H1 (cell line): ENCODE measurements around the gene KLF8. TPM values are rescaled to one million over a fixed set of nuclear protein-coding genes. Genes with fewer than 3 reads are reported as not detected.

ENCODE experiments used
- CTCF ChIA-PET: fragments of 300-600 bp; sonication (Branson Sonifier 250); formaldehyde crosslinking; loops from one replicate; lab custom pipeline; 2021; ENCODE audit not compliant: partially characterized antibody; lab: Charles Lee
- POLR2A ChIA-PET: fragments of 300-600 bp; sonication (Branson Sonifier 250); formaldehyde crosslinking; loops from one replicate; lab custom pipeline; 2021; ENCODE audit warnings: inconsistent platforms; ENCODE audit not compliant: partially characterized antibody; lab: Charles Lee
- DNase-seq, 2 experiments: peaks; one replicate each; pipeline versions ENCODE4 v3.0.0 to v3.0.0-alpha.2; 2010 to 2022; ENCODE audit warnings: low spot score in 2 of 2, low read depth in 1 of 2, mixed read lengths in 1 of 2
- FAIRE-seq: peaks from 2 replicates; lab custom pipeline; 2011; peaks lifted over from hg19 to GRCh38; lab: Jason Lieb, UNC
- H2AFZ ChIP-seq: 2 replicates; pipeline ENCODE4 v1.8.1; 2012; ENCODE audit warnings: low read length, inconsistent platforms
- H2AK5ac ChIP-seq: 2 replicates; pipeline ENCODE4 v1.6.1; 2013; ENCODE audit warnings: low read depth, low read length
- H2BK120ac ChIP-seq: replicated peaks from 2 replicates; pipeline ENCODE3; 2013; ENCODE audit warnings: low read depth, low read length, inconsistent platforms
- H2BK12ac ChIP-seq: 2 replicates; pipeline ENCODE4 v1.6.1; 2013; ENCODE audit warnings: low read depth, low read length
- H2BK15ac ChIP-seq: 2 replicates; pipeline ENCODE4 v1.6.1; 2013; ENCODE audit warnings: low read length
- H2BK20ac ChIP-seq: 2 replicates; pipeline ENCODE4 v1.6.1; 2013; ENCODE audit warnings: low read length
- H2BK5ac ChIP-seq: 2 replicates; pipeline ENCODE4 v1.6.1; 2013; ENCODE audit warnings: low read depth, low read length
- H3K14ac ChIP-seq: 2 replicates; pipeline ENCODE4 v1.6.1; 2013; ENCODE audit warnings: inconsistent platforms; ENCODE audit not compliant: insufficient read length
- H3K18ac ChIP-seq: 2 replicates; pipeline ENCODE4 v1.6.1; 2013; ENCODE audit warnings: low read length; ENCODE audit errors: extremely low read depth
- H3K23ac ChIP-seq: 2 replicates; pipeline ENCODE4 v1.6.1; 2013; ENCODE audit warnings: inconsistent platforms; ENCODE audit not compliant: insufficient read length
- H3K23me2 ChIP-seq: 2 replicates; pipeline ENCODE4 v1.6.1; 2013; ENCODE audit warnings: low read depth, low read length
- H3K27ac ChIP-seq: 2 replicates; pipeline ENCODE4 v1.6.1; 2011; ENCODE audit warnings: low read depth, low read length, inconsistent platforms
- H3K27me3 ChIP-seq, 4 experiments: replicated peaks in 1 of 4; 1 replicate in 1 of 4; 2 replicates in 3 of 4; pipeline versions ENCODE4 v1.6.1 to v1.8.1; 2011 to 2013; ENCODE audit warnings: low read length in 3 of 4, mild to moderate bottlenecking in 3 of 4, inconsistent platforms in 2 of 4, mixed read lengths in 2 of 4, moderate library complexity in 1 of 4; ENCODE audit not compliant: control insufficient read depth in 3 of 4, insufficient read depth in 3 of 4; ENCODE audit errors: extremely low read depth in 1 of 4
- H3K36me3 ChIP-seq, 4 experiments: 2 replicates each; pipeline versions ENCODE4 v1.6.1 to v1.8.1; 2011 to 2013; ENCODE audit warnings: mild to moderate bottlenecking in 4 of 4, low read length in 3 of 4, moderate library complexity in 2 of 4, control low read depth in 1 of 4, inconsistent platforms in 1 of 4; ENCODE audit not compliant: insufficient read depth in 4 of 4, control insufficient read depth in 2 of 4
- H3K4ac ChIP-seq: replicated peaks from 2 replicates; pipeline ENCODE3; 2013; ENCODE audit warnings: low read length, low read depth, mixed read lengths, inconsistent platforms; ENCODE audit not compliant: insufficient read length
- H3K4me1 ChIP-seq, 4 experiments: replicated peaks in 1 of 4; 1 replicate in 1 of 4; 2 replicates in 3 of 4; pipeline versions ENCODE4 v1.6.1 to v1.8.1; 2011 to 2013; ENCODE audit warnings: low read length in 3 of 4, inconsistent platforms in 2 of 4, mixed read lengths in 1 of 4; ENCODE audit not compliant: insufficient read depth in 4 of 4, control insufficient read depth in 3 of 4
- H3K4me2 ChIP-seq, 2 experiments: 2 replicates each; pipeline versions ENCODE4 v1.6.1 to v1.8.1; 2011 to 2013; ENCODE audit warnings: low read depth in 2 of 2, low read length in 2 of 2, control low read depth in 1 of 2, inconsistent platforms in 1 of 2, mild to moderate bottlenecking in 1 of 2; ENCODE audit not compliant: insufficient read depth in 1 of 2
- H3K4me3 ChIP-seq, 4 experiments: fragments of 200-600, 300-600 bp in 1 of 4; sonication (generic), shearing (Covaris generic), sonication (Bioruptor Twin) in 1 of 4; 2 replicates each; pipeline versions ENCODE4 v1.5.1 to v1.8.1; 2011 to 2016; ENCODE audit warnings: low read length in 4 of 4, low read depth in 3 of 4, control low read depth in 2 of 4, inconsistent platforms in 2 of 4, mild to moderate bottlenecking in 2 of 4, mixed read lengths in 1 of 4, moderate library complexity in 1 of 4; ENCODE audit not compliant: insufficient read depth in 2 of 4; ENCODE audit errors: extremely low read depth in 1 of 4
- H3K56ac ChIP-seq: replicated peaks from 2 replicates; pipeline ENCODE3; 2013; ENCODE audit warnings: low read depth, mild to moderate bottlenecking, mixed read lengths, low read length, inconsistent platforms; ENCODE audit not compliant: insufficient read length
- H3K79me1 ChIP-seq: 2 replicates; pipeline ENCODE4 v1.6.1; 2013; ENCODE audit warnings: low read depth, low read length, control low read depth
- H3K79me2 ChIP-seq, 2 experiments: 2 replicates each; pipeline versions ENCODE4 v1.6.1 to v1.8.1; 2012 to 2013; ENCODE audit warnings: low read length in 2 of 2, mild to moderate bottlenecking in 2 of 2, inconsistent platforms in 1 of 2; ENCODE audit not compliant: insufficient read depth in 2 of 2, control insufficient read depth in 1 of 2
- H3K9ac ChIP-seq, 4 experiments: replicated peaks in 1 of 4; 1 replicate in 1 of 4; 2 replicates in 3 of 4; pipeline versions ENCODE4 v1.6.1 to v1.8.1; 2011 to 2013; ENCODE audit warnings: low read depth in 3 of 4, low read length in 3 of 4, control low read depth in 2 of 4, mild to moderate bottlenecking in 2 of 4, moderate library complexity in 2 of 4, inconsistent platforms in 1 of 4; ENCODE audit errors: extremely low read depth in 1 of 4
- H3K9me3 ChIP-seq, 2 experiments: 2 replicates each; pipeline versions ENCODE4 v1.6.1 to v1.8.1; 2012 to 2013; ENCODE audit warnings: mild to moderate bottlenecking in 2 of 2, moderate library complexity in 2 of 2, control low read depth in 1 of 2, inconsistent platforms in 1 of 2, low read depth in 1 of 2, low read length in 1 of 2, mixed read lengths in 1 of 2; ENCODE audit not compliant: insufficient read depth in 2 of 2
- H4K20me1 ChIP-seq, 2 experiments: replicated peaks in 1 of 2; 2 replicates each; pipeline versions ENCODE3 to v1.8.1; 2011 to 2013; ENCODE audit warnings: inconsistent platforms in 2 of 2, low read length in 2 of 2, mild to moderate bottlenecking in 1 of 2; ENCODE audit not compliant: insufficient read depth in 2 of 2, control insufficient read depth in 1 of 2
- H4K5ac ChIP-seq: 2 replicates; pipeline ENCODE4 v1.6.1; 2013; ENCODE audit warnings: low read length, low read depth, mixed read lengths, inconsistent platforms; ENCODE audit not compliant: insufficient read length
- H4K8ac ChIP-seq: 2 replicates; pipeline ENCODE4 v1.8.0; 2013; ENCODE audit warnings: mild to moderate bottlenecking, moderate library complexity, low read length, inconsistent platforms; ENCODE audit not compliant: insufficient read depth; ENCODE audit errors: extremely low read depth
- H4K91ac ChIP-seq: replicated peaks from 2 replicates; pipeline ENCODE3; 2013; ENCODE audit warnings: low read length, mixed read lengths, inconsistent platforms; ENCODE audit not compliant: insufficient read length
- BACH1 ChIP-seq: IDR thresholded peaks from 2 replicates; pipeline ENCODE4 v1.6.1; 2012; ENCODE audit warnings: low read length, improper control_type of control experiment
- BCL11A ChIP-seq, 2 experiments: IDR thresholded peaks; one replicate each; pipeline ENCODE4 v1.6.1; 2011; ENCODE audit warnings: low read depth in 2 of 2, low read length in 2 of 2, mild to moderate bottlenecking in 2 of 2
- BRCA1 ChIP-seq: IDR thresholded peaks from 2 replicates; pipeline ENCODE4 v1.6.1; 2012; ENCODE audit warnings: low read depth, low read length, improper control_type of control experiment
- CREB1 ChIP-seq: IDR thresholded peaks from 2 replicates; pipeline ENCODE4 v1.6.1; 2012; ENCODE audit warnings: inconsistent platforms
- EZH2 ChIP-seq: fragments of 200-600 bp; sonication (generic); IDR thresholded peaks from 2 replicates; pipeline ENCODE4 v1.7.1; 2012; ENCODE audit warnings: low read depth, mild to moderate bottlenecking, moderate library complexity, low read length, inconsistent platforms; ENCODE audit not compliant: severe bottlenecking
- FOSL1 ChIP-seq: IDR thresholded peaks from 2 replicates; pipeline ENCODE4 v1.6.1; 2011; ENCODE audit warnings: mild to moderate bottlenecking, low read depth, low read length, moderate library complexity; ENCODE audit not compliant: insufficient read depth
- HDAC6 ChIP-seq: IDR thresholded peaks from one replicate; pipeline ENCODE4 v1.7.1; 2012; ENCODE audit warnings: low read depth, mild to moderate bottlenecking, inconsistent platforms, low read length, moderate library complexity
- KDM1A ChIP-seq: fragments of 200-600, 300-600 bp; sonication (generic); IDR thresholded peaks from 2 replicates; pipeline ENCODE4 v1.7.1; 2016; ENCODE audit warnings: mild to moderate bottlenecking, low read length, borderline replicate concordance
- PHF8 ChIP-seq: fragments of 200-600 bp; sonication (generic); conservative IDR thresholded peaks from 2 replicates; pipeline ENCODE4 v1.7.1; 2012; ENCODE audit warnings: low read depth, mild to moderate bottlenecking, inconsistent platforms, low read length, moderate library complexity
- POLR2AphosphoS5 ChIP-seq: IDR thresholded peaks from 2 replicates; pipeline ENCODE4 v1.6.1; 2011; ENCODE audit warnings: low read depth, low read length
- RFX5 ChIP-seq: IDR thresholded peaks from 2 replicates; pipeline ENCODE4 v1.6.1; 2011; ENCODE audit warnings: low read depth, low read length, improper control_type of control experiment, borderline replicate concordance
- SP4 ChIP-seq: IDR thresholded peaks from 2 replicates; pipeline ENCODE4 v1.6.1; 2012; ENCODE audit warnings: low read length, inconsistent platforms
- SRF ChIP-seq: IDR thresholded peaks from 2 replicates; pipeline ENCODE4 v1.6.1; 2011; ENCODE audit warnings: mild to moderate bottlenecking, low read depth, low read length, moderate library complexity
- TAF1 ChIP-seq: IDR thresholded peaks from 2 replicates; pipeline ENCODE4 v1.6.1; 2011; ENCODE audit warnings: mild to moderate bottlenecking, low read depth, low read length
- TBP ChIP-seq: IDR thresholded peaks from 2 replicates; pipeline ENCODE4 v1.6.1; 2011; ENCODE audit warnings: low read depth, low read length, improper control_type of control experiment
- TEAD4 ChIP-seq: IDR thresholded peaks from 2 replicates; pipeline ENCODE4 v1.6.1; 2012; ENCODE audit warnings: low read depth, low read length, inconsistent platforms, mixed read lengths
- WGBS, 2 experiments: shearing (Covaris generic) in 1 of 2; methylation state at CpG; one replicate each; pipeline versions ENCODE4 v1.1.6 to v1.1.7; 2013 to 2015; ENCODE audit warnings: low lambda C conversion rate in 2 of 2, mixed read lengths in 2 of 2, inconsistent platforms in 1 of 2, low coverage in 1 of 2, missing lambda C conversion rate in 1 of 2; ENCODE audit not compliant: insufficient replicate concordance in 2 of 2, insufficient coverage in 1 of 2, insufficient read length in 1 of 2; ENCODE audit errors: extremely low coverage in 1 of 2, missing lambda C conversion rate in 1 of 2; 5-methylcytosine and 5-hydroxymethylcytosine counted together
- polyA plus RNA-seq, 7 experiments: library from polyadenylated mRNA; depleted of rRNA in 3 of 7; stranded (reverse) in 5 of 7; unstranded in 2 of 7; fragments of >200 nt in 5 of 7; fragments of 200-250 nt in 2 of 7; gene quantifications; 1 replicate in 5 of 7; 2 replicates in 1 of 7; 4 replicates in 1 of 7; pipeline versions ENCODE4 v1.2.1 to v1.2.3, GENCODE V29; 2011 to 2013; ENCODE audit warnings: missing spikeins in 2 of 7, mixed read lengths in 2 of 7
- total RNA-seq: library from RNA; stranded (reverse); fragmentation: NEBNext Ultra II Directional; extraction: Animal tissue kit (Norgen Biotek cat#: 25700); gene quantifications from 2 replicates; pipeline ENCODE4 v1.2.1, GENCODE V29; 2021

The KLF8 gene
- total and polyA plus RNA-seq, 2 of the 8 experiments (the other 6 are each of a cell fraction or from before 2014, with no cell fraction given) = 11.5 to 15.3 TPM

- H3K9ac ChIP-seq = no peak overlapping the region
- POLR2A ChIA-PET = no interaction called here
- WGBS, 2 experiments = 83% methylated on average over 1 of the region's 1 CpG; no CpG with 5 or more reads in 1 of the 2 experiments
- TF ChIP-seq HDAC6 (no peak), BRCA1 (no peak), BCL11A (IDR thresholded peaks at IDR 0.05; ENCODE audit: low read depth in 2 of 2, low read length in 2 of 2) (no peak), PHF8 (no peak), SP4 (no peak), TBP (no peak), KDM1A (no peak), RFX5 (no peak), SRF (no peak), TAF1 (no peak), POLR2AphosphoS5 (no peak), EZH2 (no peak), FOSL1 (no peak), BACH1 (no peak), CREB1 (no peak), TEAD4 (no peak)
Observed at GRCh38 chrX:56226980-56227379, 5.2 kb upstream of the KLF8 start.

More at GRCh38 chrX:56226980-56227379, 5.2 kb upstream of the KLF8 start:
- no peak overlapping the region for H2BK20ac ChIP-seq
- no peak overlapping the region for H3K4me3 ChIP-seq
- FAIRE-seq = no peak
- no peaks in the 10 kb centered on the region for H3K79me1 ChIP-seq
- no peak overlapping the region for H3K4me2 ChIP-seq
- no peak overlapping the region for H2AK5ac ChIP-seq
- no peak overlapping the region for H2AFZ ChIP-seq
- H4K8ac ChIP-seq = no peak overlapping the region
- no peak overlapping the region for H2BK5ac ChIP-seq
- no peak overlapping the region for H4K5ac ChIP-seq
- DNase-seq = no peak
- no peaks in the 10 kb centered on the region for H3K79me2 ChIP-seq
- H3K56ac ChIP-seq = no peak overlapping the region
- H3K4me1 ChIP-seq = peaks cover 0 to 4% (median 0%) of the 10 kb centered on the region in 4 experiments; a peak in 2 of 7 replicates
- no peak overlapping the region for H3K14ac ChIP-seq
- no peak overlapping the region for H4K91ac ChIP-seq
- H4K20me1 ChIP-seq = no peaks in the 10 kb centered on the region
- 0 out of 2 replicates have a peak, but pooled peaks cover under 1% of the 10 kb centered on the region for H3K23me2 ChIP-seq
- CTCF ChIA-PET = no interaction called here
- no peak overlapping the region for H2BK120ac ChIP-seq
- no peak overlapping the region for H2BK15ac ChIP-seq
- H2BK12ac ChIP-seq = no peak overlapping the region
- no peaks in the 10 kb centered on the region for H3K9me3 ChIP-seq
- H3K4ac ChIP-seq = no peak overlapping the region
- no peaks in the 10 kb centered on the region for H3K36me3 ChIP-seq
- no peak overlapping the region for H3K27ac ChIP-seq
- H3K18ac ChIP-seq = no peak overlapping the region
- H3K27me3 ChIP-seq = no peaks in the 10 kb centered on the region
- H3K23ac ChIP-seq = no peak overlapping the region
